OCI-LY7 (cell line): ENCODE results near the gene TRRAP.

ENCODE experiments used
- CTCF ChIP-seq: fragments of 200-600 bp; sonication (generic); conservative IDR thresholded peaks from 2 replicates; pipeline ENCODE4 v1.5.1; 2014; ENCODE audit warnings: mild to moderate bottlenecking, antibody characterized with exemption, low read length, moderate library complexity, mixed read lengths
- EZH2phosphoT487 ChIP-seq: fragments of 200-600 bp; sonication (generic); IDR thresholded peaks from 2 replicates; pipeline ENCODE4 v1.6.1; 2018; ENCODE audit warnings: low read depth, borderline replicate concordance, mild to moderate bottlenecking, mixed run types, antibody characterized with exemption, low read length, moderate library complexity, mixed read lengths

- no peak for TF ChIP-seq CTCF
- TF ChIP-seq EZH2phosphoT487 = no peak
Observed at GRCh38 chr7:99041526-99041925, 163.2 kb downstream of the TRRAP start.
